CD4-positive, alpha-beta memory T cell (primary cell): ENCODE data around the gene NFKB1. TPM values are rescaled to one million over a fixed set of nuclear protein-coding genes. Genes with fewer than 3 reads are reported as not detected.

Experiments
- CTCF ChIA-PET: fragments of 350-600 bp; sonication (Branson Sonifier 250); formaldehyde crosslinking; loops from one replicate; lab custom pipeline; 2021; ENCODE audit warnings: inconsistent platforms; ENCODE audit not compliant: partially characterized antibody; lab: Charles Lee
- POLR2A ChIA-PET: fragments of 350-600 bp; sonication (Branson Sonifier 250); formaldehyde crosslinking; loops from one replicate; lab custom pipeline; 2021; ENCODE audit not compliant: partially characterized antibody; lab: Charles Lee
- DNase-seq, 5 donors: peaks; one replicate each; pipeline versions ENCODE4 v3.0.0 to v3.0.0-alpha.2; 2020 to 2022; ENCODE audit warnings: mixed read lengths in 1 of 5
- H3K27ac ChIP-seq: one replicate; pipeline ENCODE4 v1.7.0; 2013; ENCODE audit warnings: low read depth, low read length
- H3K27me3 ChIP-seq: 2 replicates; pipeline ENCODE4 v1.7.0; 2013; ENCODE audit warnings: mild to moderate bottlenecking, low read length, moderate library complexity; ENCODE audit not compliant: insufficient read depth
- H3K36me3 ChIP-seq: 2 replicates; pipeline ENCODE4 v1.7.0; 2013; ENCODE audit warnings: mild to moderate bottlenecking, low read length, moderate library complexity; ENCODE audit not compliant: insufficient read depth
- H3K4me1 ChIP-seq: 2 replicates; pipeline ENCODE4 v1.7.0; 2013; ENCODE audit warnings: mild to moderate bottlenecking, low read length, moderate library complexity; ENCODE audit not compliant: insufficient read depth
- H3K4me3 ChIP-seq, 2 donors: one replicate each; pipeline ENCODE4 v1.7.0; 2013; ENCODE audit warnings: low read length in 2 of 2, mild to moderate bottlenecking in 1 of 2
- H3K9me3 ChIP-seq, 2 donors: one replicate each; pipeline ENCODE4 v1.7.0; 2013; ENCODE audit warnings: low read length in 2 of 2, control low read depth in 1 of 2; ENCODE audit not compliant: control insufficient read depth in 1 of 2
- H3K27ac Mint-ChIP-seq, 7 donors: one replicate each; pipeline ENCODE4 v1.8.0; 2020 to 2021; ENCODE audit warnings: mixed read lengths in 7 of 7, mild to moderate bottlenecking in 6 of 7, inconsistent platforms in 3 of 7, moderate library complexity in 3 of 7
- H3K27me3 Mint-ChIP-seq, 2 donors: one replicate each; pipeline ENCODE4 v1.8.0; 2020 to 2021; ENCODE audit warnings: mixed read lengths in 2 of 2
- H3K36me3 Mint-ChIP-seq, 2 donors: one replicate each; pipeline ENCODE4 v1.8.0; 2020 to 2021; ENCODE audit warnings: mixed read lengths in 2 of 2, inconsistent platforms in 1 of 2, mild to moderate bottlenecking in 1 of 2
- H3K4me1 Mint-ChIP-seq, 4 donors: one replicate each; pipeline ENCODE4 v1.8.0; 2020 to 2021; ENCODE audit warnings: mixed read lengths in 4 of 4, mild to moderate bottlenecking in 1 of 4
- H3K4me3 Mint-ChIP-seq, 8 donors: one replicate each; pipeline ENCODE4 v1.8.0; 2020 to 2021; ENCODE audit warnings: mixed read lengths in 8 of 8, mild to moderate bottlenecking in 7 of 8, moderate library complexity in 6 of 8, inconsistent platforms in 3 of 8
- H3K9me3 Mint-ChIP-seq, 8 donors: one replicate each; pipeline ENCODE4 v1.8.0; 2020 to 2021; ENCODE audit warnings: mixed read lengths in 8 of 8, mild to moderate bottlenecking in 5 of 8, inconsistent platforms in 3 of 8, moderate library complexity in 1 of 8
- intact Hi-C: fragments of 100-400 bp; cut with micrococcal nuclease; formaldehyde crosslinking; loops from one replicate; pipeline ENCODE4 v1.15.1; 2023
- polyA plus RNA-seq, 2 donors: library from polyadenylated mRNA; unstranded; fragments of 300-500 nt; fragmentation: Illumina TruSeq; gene quantifications; one replicate each; pipeline ENCODE4 v1.2.3, GENCODE V29; 2021
- total RNA-seq, 2 experiments: library from RNA; stranded (reverse); gene quantifications; one replicate each; pipeline ENCODE4 v1.2.3, GENCODE V29; 2021

The NFKB1 gene
- total and polyA plus RNA-seq, 4 experiments from 2014 or later: 16.6 to 84.9 (median 70.9) TPM

DNA sequence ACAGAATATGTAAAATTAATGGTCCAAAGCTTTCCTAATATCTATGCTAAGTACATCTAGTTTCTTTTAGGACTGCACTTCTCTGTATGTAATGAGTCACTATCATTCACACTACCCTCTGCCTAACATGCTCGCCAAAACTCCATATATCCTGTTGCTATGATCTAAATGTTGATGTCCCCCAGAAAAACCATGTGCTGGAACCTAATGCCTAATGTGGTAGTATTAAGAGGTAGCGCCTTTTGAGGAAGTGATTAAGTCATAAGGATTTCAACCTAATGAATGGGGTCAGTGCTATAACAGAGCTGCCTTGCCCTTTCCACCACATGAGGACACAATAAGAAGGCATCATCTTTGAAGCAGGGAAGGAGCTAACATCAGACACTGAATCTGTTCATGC lies 34.9 kb upstream of the NFKB1 start:
- Histone ChIP-seq H3K36me3 (no peaks in the 10 kb centered on the region), H3K27ac (no peak overlapping the region), H3K4me3 (no peak overlapping the region), H3K9me3 (no peaks in the 10 kb centered on the region), H3K4me1 (peaks cover 20% of the 10 kb centered on the region), H3K27me3 (no peaks in the 10 kb centered on the region)
- ChIA-PET CTCF (interaction anchor here (1.6 kb wide), 1 partner anchor 159 kb away, joined by 4 read pairs; no protein-coding TSS in a partner anchor), POLR2A (interaction anchor here (0.6 kb wide), 1 partner anchor 939 kb away, joined by 4 read pairs; no protein-coding TSS in a partner anchor)
- peaks cover 0 to 1% of the 10 kb centered on the region in 2 donors for H3K27me3 Mint-ChIP-seq
- no peak for DNase-seq
- H3K9me3 Mint-ChIP-seq: peaks cover 0 to 11% (median 8%) of the 10 kb centered on the region in 8 donors
- intact Hi-C loops: no loop called here
- peaks cover 0 to 8% of the 10 kb centered on the region in 2 donors for H3K36me3 Mint-ChIP-seq
- peaks cover 17 to 31% (median 21%) of the 10 kb centered on the region in 4 donors for H3K4me1 Mint-ChIP-seq
- no peak overlapping the region for H3K27ac Mint-ChIP-seq
- H3K4me3 Mint-ChIP-seq: no peak overlapping the region

DNA sequence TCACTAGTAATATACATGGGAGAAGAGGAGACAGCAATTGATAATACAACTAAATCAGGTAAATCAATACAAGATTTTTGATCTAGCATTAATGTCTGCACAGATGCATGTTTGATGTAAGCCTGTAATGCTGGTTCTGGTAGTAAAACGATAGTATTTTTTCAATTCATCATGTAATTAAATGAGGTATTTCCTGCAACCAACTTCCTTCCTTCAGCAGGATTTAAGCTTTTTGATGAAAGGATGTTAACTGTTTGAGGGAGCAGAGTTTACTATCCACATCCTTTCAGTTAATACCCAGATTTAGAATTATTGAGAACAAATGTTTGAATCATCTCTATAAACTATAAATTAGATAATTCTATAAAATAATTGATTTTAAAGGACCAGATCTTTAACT lies 31.4 kb upstream of the NFKB1 start:
- H3K4me3 ChIP-seq: no peak overlapping the region
- no peak overlapping the region for H3K27ac ChIP-seq
- no peaks in the 10 kb centered on the region for H3K9me3 ChIP-seq
- H3K4me1 ChIP-seq: peaks cover 18% of the 10 kb centered on the region
- H3K9me3 Mint-ChIP-seq: peaks cover 0 to 5% (median 0%) of the 10 kb centered on the region in 8 donors
- intact Hi-C loops: no loop called here
- CTCF ChIA-PET: interaction anchor here (1.0 to 1.2 kb wide), 2 partner anchors 14 to 39 kb away, joined by 3 to 4 read pairs; no protein-coding TSS in a partner anchor
- H3K27me3 ChIP-seq: no peaks in the 10 kb centered on the region
- H3K4me1 Mint-ChIP-seq: peaks cover 15 to 27% (median 18%) of the 10 kb centered on the region in 4 donors
- H3K27me3 Mint-ChIP-seq: peaks cover 0 to 1% of the 10 kb centered on the region in 2 donors
- H3K27ac Mint-ChIP-seq: peak overlapping the region in 1 of 7 donors; percentile 34
- no peaks in the 10 kb centered on the region for H3K36me3 ChIP-seq
- H3K36me3 Mint-ChIP-seq: no peaks in the 10 kb centered on the region
- POLR2A ChIA-PET: interaction anchor here (1.0 to 1.2 kb wide), 2 partner anchors 31 to 49 kb away, joined by 3 to 7 read pairs; partner anchors contain the start of gene NFKB1
- DNase-seq: peak in 3 of 5 donors; percentile 7 to 26 (median 21)
- H3K4me3 Mint-ChIP-seq: peak overlapping the region in 4 of 8 donors; percentile 0 to 73 (median 32)

- peaks cover 0 to 12% (median 7%) of the 10 kb centered on the region in 8 donors for H3K9me3 Mint-ChIP-seq
- DNase-seq: no peak
- no peaks in the 10 kb centered on the region for H3K27me3 Mint-ChIP-seq
- ChIA-PET POLR2A (no interaction called here), CTCF (no interaction called here)
- peaks cover 7 to 14% (median 10%) of the 10 kb centered on the region in 4 donors for H3K4me1 Mint-ChIP-seq
- no peak overlapping the region for H3K27ac Mint-ChIP-seq
- Histone ChIP-seq H3K27ac (no peak overlapping the region), H3K4me3 (no peak overlapping the region), H3K27me3 (no peaks in the 10 kb centered on the region), H3K9me3 (no peaks in the 10 kb centered on the region), H3K4me1 (peaks cover 11% of the 10 kb centered on the region), H3K36me3 (no peaks in the 10 kb centered on the region)
- H3K4me3 Mint-ChIP-seq: no peak overlapping the region
- H3K36me3 Mint-ChIP-seq: peaks cover 0 to 12% of the 10 kb centered on the region in 2 donors
- intact Hi-C loops: no loop called here
Observed at GRCh38 chr4:102472441-102473013, 28.6 kb upstream of the NFKB1 start.

- H3K27me3 ChIP-seq: no peaks in the 10 kb centered on the region
- ChIA-PET POLR2A (no interaction called here), CTCF (no interaction called here)
- Mint-ChIP-seq H3K27ac (no peak overlapping the region), H3K4me1 (peaks cover 7 to 14% (median 10%) of the 10 kb centered on the region in 4 donors), H3K27me3 (no peaks in the 10 kb centered on the region), H3K36me3 (peaks cover 0 to 13% of the 10 kb centered on the region in 2 donors), H3K9me3 (peaks cover 0 to 13% (median 7%) of the 10 kb centered on the region in 8 donors), H3K4me3 (no peak overlapping the region)
- no peaks in the 10 kb centered on the region for H3K36me3 ChIP-seq
- peaks cover 11% of the 10 kb centered on the region for H3K4me1 ChIP-seq
- H3K4me3 ChIP-seq: no peak overlapping the region
- no peak overlapping the region for H3K27ac ChIP-seq
- DNase-seq: no peak
- H3K9me3 ChIP-seq: no peaks in the 10 kb centered on the region
- intact Hi-C loops: no loop called here
Observed at GRCh38 chr4:102473476-102473875, 27.7 kb upstream of the NFKB1 start.

GRCh38 chr4:102474736-102475504 lies 26.2 kb upstream of the NFKB1 start:
- Mint-ChIP-seq H3K36me3 (peaks cover 2 to 19% of the 10 kb centered on the region in 2 donors), H3K9me3 (peaks cover 0 to 23% (median 13%) of the 10 kb centered on the region in 8 donors), H3K4me3 (no peak overlapping the region), H3K4me1 (peaks cover 1 to 6% (median 4%) of the 10 kb centered on the region in 4 donors), H3K27me3 (no peaks in the 10 kb centered on the region), H3K27ac (no peak overlapping the region)
- no peak overlapping the region for H3K27ac ChIP-seq
- peaks cover 4% of the 10 kb centered on the region for H3K4me1 ChIP-seq
- intact Hi-C loops: no loop called here
- CTCF ChIA-PET: no interaction called here
- no peaks in the 10 kb centered on the region for H3K9me3 ChIP-seq
- DNase-seq: no peak
- POLR2A ChIA-PET: interaction anchor here (1.0 kb wide), 1 partner anchor 19 kb away, joined by 3 read pairs; no protein-coding TSS in a partner anchor
- no peaks in the 10 kb centered on the region for H3K27me3 ChIP-seq
- H3K4me3 ChIP-seq: no peak overlapping the region
- H3K36me3 ChIP-seq: no peaks in the 10 kb centered on the region

DNA sequence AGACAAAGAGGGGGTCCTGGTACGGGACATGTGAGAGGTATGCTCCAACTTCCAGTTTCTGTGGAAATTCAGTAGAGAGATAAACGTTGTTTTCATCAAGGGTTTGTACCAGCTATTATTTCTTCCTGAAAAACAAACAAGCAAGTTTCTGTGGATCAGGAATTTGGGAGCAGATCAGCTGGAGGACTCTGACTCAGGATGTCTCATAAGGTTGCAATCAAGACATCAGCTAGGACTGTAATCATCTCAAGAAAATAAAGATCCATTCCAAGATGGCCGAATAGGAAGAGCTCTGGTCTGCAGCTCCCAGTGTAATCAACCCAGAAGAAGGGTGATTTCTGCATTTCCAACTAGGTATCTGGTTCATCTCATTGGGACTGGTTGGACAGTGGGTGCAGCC lies 23.5 kb upstream of the NFKB1 start:
- H3K27me3 Mint-ChIP-seq: no peaks in the 10 kb centered on the region

GRCh38 chr4:102478186-102478585 lies 23.0 kb upstream of the NFKB1 start:
- H3K36me3 ChIP-seq: no peaks in the 10 kb centered on the region
- H3K9me3 ChIP-seq: no peaks in the 10 kb centered on the region
- no peaks in the 10 kb centered on the region for H3K27me3 Mint-ChIP-seq
- ChIA-PET CTCF (no interaction called here), POLR2A (no interaction called here)
- no peak overlapping the region for H3K27ac Mint-ChIP-seq
- no peak overlapping the region for H3K27ac ChIP-seq
- no peaks in the 10 kb centered on the region for H3K4me1 ChIP-seq
- no peak overlapping the region for H3K4me3 ChIP-seq
- intact Hi-C loops: no loop called here
- no peaks in the 10 kb centered on the region for H3K4me1 Mint-ChIP-seq
- DNase-seq: no peak
- H3K36me3 Mint-ChIP-seq: peaks cover 2 to 19% of the 10 kb centered on the region in 2 donors
- no peaks in the 10 kb centered on the region for H3K27me3 ChIP-seq
- H3K4me3 Mint-ChIP-seq: no peak overlapping the region
- H3K9me3 Mint-ChIP-seq: peaks cover 0 to 28% (median 15%) of the 10 kb centered on the region in 8 donors

More for the DNA sequence above, 23.5 kb upstream of the NFKB1 start:
- no peak overlapping the region for H3K27ac Mint-ChIP-seq
- H3K9me3 ChIP-seq: no peaks in the 10 kb centered on the region
- H3K4me1 ChIP-seq: no peaks in the 10 kb centered on the region
- H3K27ac ChIP-seq: no peak overlapping the region
- H3K4me3 Mint-ChIP-seq: no peak overlapping the region
- POLR2A ChIA-PET: no interaction called here
- H3K36me3 Mint-ChIP-seq: peaks cover 2 to 19% of the 10 kb centered on the region in 2 donors
- intact Hi-C loops: no loop called here
- no peaks in the 10 kb centered on the region for H3K27me3 ChIP-seq
- H3K9me3 Mint-ChIP-seq: peaks cover 0 to 28% (median 15%) of the 10 kb centered on the region in 8 donors
- DNase-seq: no peak
- H3K4me1 Mint-ChIP-seq: no peaks in the 10 kb centered on the region
- no peak overlapping the region for H3K4me3 ChIP-seq
- no peaks in the 10 kb centered on the region for H3K36me3 ChIP-seq
- CTCF ChIA-PET: interaction anchor here (0.6 kb wide), 1 partner anchor 152 kb away, joined by 4 read pairs; no protein-coding TSS in a partner anchor
